Measurements from ENCODE around the gene NCR3LG1.

GRCh38 chr11:17382046-17382728 is 30.6 kb downstream of the NCR3LG1 start:
- TF ChIP-seq SAP30 (IDR thresholded peaks at IDR 0.05; ENCODE audit: borderline replicate concordance, insufficient read depth, low read depth, low read length, poor library complexity, severe bottlenecking) (no peak), NUFIP1 (IDR thresholded peaks at IDR 0.05; ENCODE audit: partially characterized antibody) (no peak), FOSL1 (tag; conservative IDR thresholded peaks at IDR 0.05) (no peak), RFX5 (IDR thresholded peaks at IDR 0.05; ENCODE audit: low read depth, low read length) (no peak), HMGXB4 (CRISPR knock-in tag; IDR thresholded peaks at IDR 0.05) (no peak), ZNF318 (IDR thresholded peaks at IDR 0.05; ENCODE audit: borderline replicate concordance in 1 of 2, low read depth in 1 of 2) (no peak), MIER1 (IDR thresholded peaks at IDR 0.05; ENCODE audit: low read depth) (no peak), MYBL2 (IDR thresholded peaks at IDR 0.05; ENCODE audit: low read depth) (no peak), MYBL2 (CRISPR knock-in tag; IDR thresholded peaks at IDR 0.05; ENCODE audit: borderline replicate concordance) (no peak), ZNF407 (IDR thresholded peaks at IDR 0.05; ENCODE audit: low read depth) (no peak), POLR2A (conservative IDR thresholded peaks at IDR 0.05) (no peak)

All from K562 (cell line).